GM18508 (cell line): ENCODE measurements around the gene ABCC3.

Source experiments
- ATAC-seq: cut with Tn5 transposase; IDR thresholded peaks from one replicate; pipeline ENCODE4 v1.9.1; 2021; ENCODE audit warnings: moderate number of reproducible peaks; ENCODE audit not compliant: insufficient read depth, unreplicated experiment

Gene ABCC3

GRCh38 chr17:50681263-50682200 lies 46.9 kb downstream of the ABCC3 start:
- no peak for ATAC-seq

GRCh38 chr17:50682441-50682840 lies 47.8 kb downstream of the ABCC3 start:
- no peak for ATAC-seq

- ATAC-seq, result no peak
Observed at GRCh38 chr17:50682938-50683337, 48.3 kb downstream of the ABCC3 start.

- no peak for ATAC-seq
Observed at GRCh38 chr17:50683434-50684287, 49.0 kb downstream of the ABCC3 start.

GRCh38 chr17:50684288-50684611 lies 49.6 kb downstream of the ABCC3 start:
- ATAC-seq, result no peak

- no peak for ATAC-seq
Observed at GRCh38 chr17:50684612-50685333, 50.1 kb downstream of the ABCC3 start.

- no peak for ATAC-seq
Observed at GRCh38 chr17:50685334-50685665, 50.6 kb downstream of the ABCC3 start.

- ATAC-seq, result no peak
Observed at GRCh38 chr17:50685691-50686493, 51.2 kb downstream of the ABCC3 start.

GRCh38 chr17:50686494-50687199 lies 52.0 kb downstream of the ABCC3 start:
- no peak for ATAC-seq

- ATAC-seq, result no peak
Observed at GRCh38 chr17:50687200-50688066, 52.8 kb downstream of the ABCC3 start.

- ATAC-seq, result no peak
Observed at GRCh38 chr17:50688245-50688644, 53.6 kb downstream of the ABCC3 start.

- no peak for ATAC-seq
Observed at GRCh38 chr17:50689251-50689650, 54.6 kb downstream of the ABCC3 start.

GRCh38 chr17:50689956-50690886 lies 55.5 kb downstream of the ABCC3 start:
- ATAC-seq, result no peak

- ATAC-seq, result no peak
Observed at GRCh38 chr17:50690887-50691549, 56.3 kb downstream of the ABCC3 start.

GRCh38 chr17:50691550-50692447 lies 57.1 kb downstream of the ABCC3 start:
- no peak for ATAC-seq

- ATAC-seq, result no peak
Observed at GRCh38 chr17:50692448-50693035, 57.9 kb downstream of the ABCC3 start.
